Body of pancreas (tissue), 4 donors: Measurements from ENCODE around the gene KCNK10.

ENCODE experiments used
- POLR2A ChIP-seq, 3 donors: fragments of 450-650 bp; IDR thresholded peaks; one replicate each; pipeline ENCODE4 v1.6.1; 2016; ENCODE audit warnings: antibody characterized with exemption in 3 of 3, mild to moderate bottlenecking in 2 of 3
- TF ChIP-seq, protein P1 (sequence below), 7 experiments: fragments of 450-650 bp in 4 of 7; fragments of 200-600 bp in 3 of 7; sonication (generic) in 3 of 7; IDR thresholded peaks; one replicate each; pipeline ENCODE4 v1.5.1; 2016 to 2019; ENCODE audit warnings: antibody characterized with exemption in 7 of 7

- TF ChIP-seq, protein P1, sequence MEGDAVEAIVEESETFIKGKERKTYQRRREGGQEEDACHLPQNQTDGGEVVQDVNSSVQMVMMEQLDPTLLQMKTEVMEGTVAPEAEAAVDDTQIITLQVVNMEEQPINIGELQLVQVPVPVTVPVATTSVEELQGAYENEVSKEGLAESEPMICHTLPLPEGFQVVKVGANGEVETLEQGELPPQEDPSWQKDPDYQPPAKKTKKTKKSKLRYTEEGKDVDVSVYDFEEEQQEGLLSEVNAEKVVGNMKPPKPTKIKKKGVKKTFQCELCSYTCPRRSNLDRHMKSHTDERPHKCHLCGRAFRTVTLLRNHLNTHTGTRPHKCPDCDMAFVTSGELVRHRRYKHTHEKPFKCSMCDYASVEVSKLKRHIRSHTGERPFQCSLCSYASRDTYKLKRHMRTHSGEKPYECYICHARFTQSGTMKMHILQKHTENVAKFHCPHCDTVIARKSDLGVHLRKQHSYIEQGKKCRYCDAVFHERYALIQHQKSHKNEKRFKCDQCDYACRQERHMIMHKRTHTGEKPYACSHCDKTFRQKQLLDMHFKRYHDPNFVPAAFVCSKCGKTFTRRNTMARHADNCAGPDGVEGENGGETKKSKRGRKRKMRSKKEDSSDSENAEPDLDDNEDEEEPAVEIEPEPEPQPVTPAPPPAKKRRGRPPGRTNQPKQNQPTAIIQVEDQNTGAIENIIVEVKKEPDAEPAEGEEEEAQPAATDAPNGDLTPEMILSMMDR (IDR thresholded peaks at IDR 0.05): no peak
- no peak for TF ChIP-seq POLR2A (IDR thresholded peaks at IDR 0.05)
Measured at GRCh38 chr14:88296351-88296750, 26.7 kb downstream of the KCNK10 start.
